NCI-H2196 (cell line): Measurements from ENCODE around the gene ANKFN1.

Experiments used
- DNase-seq: peaks from one replicate; lab custom pipeline; 2025; ENCODE audit not compliant: unreplicated experiment; lab: John Stamatoyannopoulos, UW

The ANKFN1 gene

GRCh38 chr17:56431736-56432135 lies 278.5 kb downstream of the ANKFN1 start:
- no peak for DNase-seq

- DNase-seq, result no peak
These were observed 279.2 kb downstream of the ANKFN1 start for GRCh38 chr17:56432443-56432842.

GRCh38 chr17:56434610-56435009 lies 281.3 kb downstream of the ANKFN1 start:
- DNase-seq, result no peak

GRCh38 chr17:56436142-56436541 lies 282.9 kb downstream of the ANKFN1 start:
- DNase-seq, result no peak

- no peak for DNase-seq
These were observed 287.1 kb downstream of the ANKFN1 start for GRCh38 chr17:56440419-56440818.

GRCh38 chr17:56441308-56441707 lies 288.0 kb downstream of the ANKFN1 start:
- no peak for DNase-seq

GRCh38 chr17:56445692-56446411 lies 292.6 kb downstream of the ANKFN1 start:
- DNase-seq, result no peak

GRCh38 chr17:56447171-56447570 lies 293.9 kb downstream of the ANKFN1 start:
- DNase-seq, result no peak

- no peak for DNase-seq
These were observed 295.1 kb downstream of the ANKFN1 start for GRCh38 chr17:56448371-56448770.

GRCh38 chr17:56449176-56449575 lies 295.9 kb downstream of the ANKFN1 start:
- DNase-seq, result no peak

- no peak for DNase-seq
These were observed 298.4 kb downstream of the ANKFN1 start for GRCh38 chr17:56451629-56452028.

GRCh38 chr17:56452461-56452860 lies 299.2 kb downstream of the ANKFN1 start:
- no peak for DNase-seq

GRCh38 chr17:56457501-56457900 lies 304.2 kb downstream of the ANKFN1 start:
- no peak for DNase-seq

- DNase-seq, result no peak
These were observed 312.6 kb downstream of the ANKFN1 start for GRCh38 chr17:56465886-56466285.

- DNase-seq, result no peak
These were observed 315.6 kb downstream of the ANKFN1 start for GRCh38 chr17:56468840-56469239.

- DNase-seq, result no peak
These were observed 318.4 kb downstream of the ANKFN1 start for GRCh38 chr17:56471696-56472095.

GRCh38 chr17:56475116-56475515 lies 321.8 kb downstream of the ANKFN1 start:
- no peak for DNase-seq

- DNase-seq, result no peak
These were observed 325.7 kb downstream of the ANKFN1 start for GRCh38 chr17:56478836-56479447.

- DNase-seq, result no peak
These were observed 327.2 kb downstream of the ANKFN1 start for GRCh38 chr17:56480501-56480900.

GRCh38 chr17:56481659-56482058 lies 328.4 kb downstream of the ANKFN1 start:
- no peak for DNase-seq

GRCh38 chr17:56482229-56482628 lies 329.0 kb downstream of the ANKFN1 start:
- DNase-seq, result no peak

GRCh38 chr17:56486732-56487131 lies 333.5 kb downstream of the ANKFN1 start:
- DNase-seq, result no peak

- DNase-seq, result no peak
These were observed 335.5 kb downstream of the ANKFN1 start for GRCh38 chr17:56488800-56489199.
